Activated CD8-positive, alpha-beta T cell treated with anti-CD3 and anti-CD28 coated beads, Interleukin-2, amount 10 ng/mL, durations not matched to agents 7 days and 5 days (primary cell): ENCODE data around the gene STIL. TPM values are rescaled to one million over a fixed set of nuclear protein-coding genes. Genes with fewer than 3 reads are reported as not detected.
"Not testable (repeated sequence)": the region's sequence is repeated elsewhere in the genome, so short reads cannot be mapped to it uniquely, and the experiment has no call there.

Source experiments
- ATAC-seq: fragments of 150-1000 bp; cut with Tn5 transposase; one replicate; pipeline ENCODE4 v1.10.0; 2021; ENCODE audit warnings: moderate library complexity
- CTCF ChIA-PET: fragments of 350-600 bp; sonication (Branson Sonifier 250); formaldehyde crosslinking; loops from one replicate; lab custom pipeline; 2021; ENCODE audit warnings: antibody characterized with exemption; lab: Charles Lee
- POLR2A ChIA-PET: fragments of 350-600 bp; sonication (Branson Sonifier 250); formaldehyde crosslinking; loops from one replicate; lab custom pipeline; 2021; ENCODE audit warnings: antibody characterized with exemption; lab: Charles Lee
- DNase-seq: peaks from one replicate; pipeline ENCODE4 v3.0.0-alpha.2; 2020
- H3K27ac Mint-ChIP-seq: one replicate; pipeline ENCODE4 v1.8.0; 2021; ENCODE audit warnings: mild to moderate bottlenecking, mixed read lengths
- H3K27me3 Mint-ChIP-seq: one replicate; pipeline ENCODE4 v1.8.0; 2021; ENCODE audit warnings: low read depth, mixed read lengths
- H3K36me3 Mint-ChIP-seq: one replicate; pipeline ENCODE4 v1.8.0; 2021; ENCODE audit warnings: low read depth, mixed read lengths
- H3K4me1 Mint-ChIP-seq: one replicate; pipeline ENCODE4 v1.8.0; 2021; ENCODE audit warnings: low read depth, mixed read lengths
- H3K4me3 Mint-ChIP-seq: one replicate; pipeline ENCODE4 v1.8.0; 2021; ENCODE audit warnings: mild to moderate bottlenecking, mixed read lengths
- H3K9me3 Mint-ChIP-seq: one replicate; pipeline ENCODE4 v1.8.0; 2022; ENCODE audit warnings: mixed read lengths; ENCODE audit not compliant: insufficient read depth
- total RNA-seq, 2 experiments: library from RNA; stranded (reverse); gene quantifications; one replicate each; pipeline ENCODE4 v1.2.3, GENCODE V29; 2021

The STIL gene
- total RNA-seq, 2 experiments from 2014 or later = 48.0 to 50.1 TPM

- Mint-ChIP-seq H3K4me3 (no peak overlapping the region), H3K4me1 (peaks cover 8% of the 10 kb centered on the region), H3K27ac (no peak overlapping the region), H3K36me3 (no peaks in the 10 kb centered on the region), H3K27me3 (peaks cover 9% of the 10 kb centered on the region), H3K9me3 (no peaks in the 10 kb centered on the region)
- ATAC-seq (no peak), DNase-seq (no peak)
- POLR2A ChIA-PET = no interaction called here
- CTCF ChIA-PET = no interaction called here
Observed at GRCh38 chr1:47214549-47214948, 99.4 kb downstream of the STIL start.

- H3K4me1 Mint-ChIP-seq = peaks cover 8% of the 10 kb centered on the region
- POLR2A ChIA-PET = no interaction called here
- no peak overlapping the region for H3K4me3 Mint-ChIP-seq
- ATAC-seq (no peak), DNase-seq (no peak)
- peaks cover 9% of the 10 kb centered on the region for H3K27me3 Mint-ChIP-seq
- no peaks in the 10 kb centered on the region for H3K36me3 Mint-ChIP-seq
- H3K27ac Mint-ChIP-seq = no peak overlapping the region
- no peaks in the 10 kb centered on the region for H3K9me3 Mint-ChIP-seq
- CTCF ChIA-PET = interaction anchor here (1.0 kb wide), 2 partner anchors 17 to 224 kb away, joined by 3 read pairs; partner anchors contain the start of gene FOXD2
Observed at GRCh38 chr1:47213230-47213963, 100.5 kb downstream of the STIL start.

GRCh38 chr1:47212636-47213229 lies 101.2 kb downstream of the STIL start:
- ChIA-PET CTCF (interaction anchor here (1.0 kb wide), 1 partner anchor 225 kb away, joined by 3 read pairs; the partner anchor contains the start of gene FOXD2), POLR2A (no interaction called here)
- Mint-ChIP-seq H3K9me3 (no peaks in the 10 kb centered on the region), H3K36me3 (no peaks in the 10 kb centered on the region), H3K4me3 (no peak overlapping the region), H3K27ac (no peak overlapping the region), H3K27me3 (peaks cover 9% of the 10 kb centered on the region), H3K4me1 (peaks cover 5% of the 10 kb centered on the region)
- ATAC-seq = no peak
- DNase-seq = no peak

- DNase-seq (no peak), ATAC-seq (peak; percentile 15)
- ChIA-PET CTCF (interaction anchor here (0.8 to 1.0 kb wide), 2 partner anchors 19 to 226 kb away, joined by 3 to 4 read pairs; partner anchors contain the start of gene FOXD2), POLR2A (no interaction called here)
- Mint-ChIP-seq H3K4me1 (peaks cover 5% of the 10 kb centered on the region), H3K27me3 (peaks cover 9% of the 10 kb centered on the region), H3K27ac (no peak overlapping the region), H3K9me3 (no peaks in the 10 kb centered on the region), H3K36me3 (no peaks in the 10 kb centered on the region), H3K4me3 (no peak overlapping the region)
Observed at GRCh38 chr1:47211796-47212269, 102.1 kb downstream of the STIL start.

GRCh38 chr1:47210666-47211065 lies 103.3 kb downstream of the STIL start:
- POLR2A ChIA-PET = interaction anchor here (1.2 kb wide), 1 partner anchor 10 kb away, joined by 3 read pairs; no protein-coding TSS in a partner anchor
- peaks cover 5% of the 10 kb centered on the region for H3K4me1 Mint-ChIP-seq
- no peak overlapping the region for H3K27ac Mint-ChIP-seq
- ATAC-seq = no peak
- no peak overlapping the region for H3K4me3 Mint-ChIP-seq
- no peaks in the 10 kb centered on the region for H3K36me3 Mint-ChIP-seq
- H3K9me3 Mint-ChIP-seq = no peaks in the 10 kb centered on the region
- peaks cover 13% of the 10 kb centered on the region for H3K27me3 Mint-ChIP-seq
- no peak for DNase-seq
- CTCF ChIA-PET = interaction anchor here (1.0 kb wide), 1 partner anchor 32 kb away, joined by 3 read pairs; no protein-coding TSS in a partner anchor

GRCh38 chr1:47209725-47210325 lies 104.1 kb downstream of the STIL start:
- Mint-ChIP-seq H3K9me3 (no peaks in the 10 kb centered on the region), H3K4me1 (peaks cover 5% of the 10 kb centered on the region), H3K36me3 (no peaks in the 10 kb centered on the region), H3K27me3 (peaks cover 14% of the 10 kb centered on the region), H3K27ac (no peak overlapping the region), H3K4me3 (no peak overlapping the region)
- ChIA-PET CTCF (interaction anchor here (1.0 kb wide), 1 partner anchor 31 kb away, joined by 3 read pairs; no protein-coding TSS in a partner anchor), POLR2A (interaction anchor here (1.2 kb wide), 1 partner anchor 11 kb away, joined by 3 read pairs; no protein-coding TSS in a partner anchor)
- DNase-seq (no peak), ATAC-seq (no peak)

GRCh38 chr1:47209091-47209490 lies 104.9 kb downstream of the STIL start:
- DNase-seq = no peak
- no peaks in the 10 kb centered on the region for H3K9me3 Mint-ChIP-seq
- no peak for ATAC-seq
- ChIA-PET CTCF (no interaction called here), POLR2A (no interaction called here)
- H3K4me1 Mint-ChIP-seq = peaks cover 5% of the 10 kb centered on the region
- H3K36me3 Mint-ChIP-seq = no peaks in the 10 kb centered on the region
- H3K27ac Mint-ChIP-seq = no peak overlapping the region
- H3K27me3 Mint-ChIP-seq = peaks cover 21% of the 10 kb centered on the region
- H3K4me3 Mint-ChIP-seq = no peak overlapping the region

GRCh38 chr1:47208374-47208850 lies 105.5 kb downstream of the STIL start:
- Mint-ChIP-seq H3K9me3 (no peaks in the 10 kb centered on the region), H3K36me3 (no peaks in the 10 kb centered on the region), H3K27ac (no peak overlapping the region), H3K4me1 (peaks cover 5% of the 10 kb centered on the region), H3K4me3 (no peak overlapping the region), H3K27me3 (peaks cover 28% of the 10 kb centered on the region)
- ChIA-PET POLR2A (no interaction called here), CTCF (no interaction called here)
- no peak for DNase-seq
- ATAC-seq = no peak

GRCh38 chr1:47207803-47208373 lies 106.1 kb downstream of the STIL start:
- H3K36me3 Mint-ChIP-seq = no peaks in the 10 kb centered on the region
- CTCF ChIA-PET = interaction anchor here (0.7 to 1.0 kb wide), 2 partner anchors 15 to 229 kb away, joined by 3 read pairs; no protein-coding TSS in a partner anchor
- no peak overlapping the region for H3K27ac Mint-ChIP-seq
- no peak overlapping the region for H3K4me3 Mint-ChIP-seq
- no peak for ATAC-seq
- H3K9me3 Mint-ChIP-seq = no peaks in the 10 kb centered on the region
- H3K27me3 Mint-ChIP-seq = peaks cover 32% of the 10 kb centered on the region
- DNase-seq = no peak
- POLR2A ChIA-PET = no interaction called here
- H3K4me1 Mint-ChIP-seq = peaks cover 5% of the 10 kb centered on the region

- ChIA-PET POLR2A (no interaction called here), CTCF (interaction anchor here (2.7 kb wide), 1 partner anchor 13 kb away, joined by 10 read pairs; no protein-coding TSS in a partner anchor)
- DNase-seq (no peak), ATAC-seq (no peak)
- no peak overlapping the region for H3K4me3 Mint-ChIP-seq
- H3K36me3 Mint-ChIP-seq = no peaks in the 10 kb centered on the region
- H3K9me3 Mint-ChIP-seq = no peaks in the 10 kb centered on the region
- no peaks in the 10 kb centered on the region for H3K4me1 Mint-ChIP-seq
- H3K27ac Mint-ChIP-seq = no peak overlapping the region
- H3K27me3 Mint-ChIP-seq = peaks cover 34% of the 10 kb centered on the region
Observed at GRCh38 chr1:47205918-47206317, 108.0 kb downstream of the STIL start.

- H3K4me3 Mint-ChIP-seq, POLR2A ChIA-PET, H3K4me1 Mint-ChIP-seq, DNase-seq, ATAC-seq, H3K27ac Mint-ChIP-seq, H3K9me3 Mint-ChIP-seq, H3K36me3 Mint-ChIP-seq: not testable (repeated sequence)
- CTCF ChIA-PET = interaction anchor here (2.5 kb wide), 1 partner anchor 10 kb away, joined by 10 read pairs; no protein-coding TSS in a partner anchor
- H3K27me3 Mint-ChIP-seq = peaks cover 37% of the 10 kb centered on the region
Observed at GRCh38 chr1:47203504-47203903, 110.4 kb downstream of the STIL start.
